ENCODE data around the gene SLC2A6. TPM values are rescaled to one million over a fixed set of nuclear protein-coding genes. Genes with fewer than 3 reads are reported as not detected.
A peak's percentile ranks its signal among the peaks of the same experiment; 100 is the strongest.

SLC2A6 gene
- total and polyA plus RNA-seq, 8 donors: 1.9 to 22.4 (median 2.9) TPM

DNA sequence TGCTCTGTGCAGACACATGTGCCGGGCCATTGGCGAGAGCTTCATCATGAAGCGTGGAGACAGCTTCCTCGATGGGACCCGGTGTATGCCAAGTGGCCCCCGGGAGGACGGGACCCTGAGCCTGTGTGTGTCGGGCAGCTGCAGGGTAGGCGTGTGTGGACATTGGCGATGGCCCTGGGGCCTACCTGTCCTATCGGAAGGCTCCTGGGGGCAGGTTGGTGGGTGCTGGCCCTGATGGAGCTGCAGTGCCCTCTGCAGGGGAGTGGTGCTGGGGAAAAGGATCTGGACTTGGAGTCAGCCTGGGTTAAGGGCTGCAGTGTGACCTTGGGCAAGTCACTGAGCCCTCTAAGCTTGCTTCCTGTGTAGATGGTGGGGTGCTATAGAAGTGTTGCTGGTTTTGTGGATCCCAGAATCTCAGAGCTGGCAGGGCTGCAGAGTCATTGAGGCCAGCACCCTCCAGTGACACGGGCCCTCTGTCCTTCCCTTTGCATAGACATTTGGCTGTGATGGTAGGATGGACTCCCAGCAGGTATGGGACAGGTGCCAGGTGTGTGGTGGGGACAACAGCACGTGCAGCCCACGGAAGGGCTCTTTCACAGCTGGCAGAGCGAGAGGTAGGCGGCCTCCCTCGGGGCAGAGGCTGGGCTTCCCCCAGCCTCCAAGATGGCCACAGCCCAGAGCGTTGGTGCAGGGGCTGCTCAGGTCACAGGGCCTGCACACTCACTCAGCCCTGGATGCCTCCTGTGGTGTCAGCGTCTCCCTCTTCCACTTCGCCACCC is 41.0 kb downstream of the SLC2A6 start:
- ATAC-seq (no peak), DNase-seq (peak in 1 of 4 donors; percentile 71)
- Histone ChIP-seq H3K4me1 (no peaks in the 10 kb centered on the region), H3K27ac (no peak overlapping the region), H3K4me3 (no peak overlapping the region), H3K36me3 (no peaks in the 10 kb centered on the region), H3K9me3 (no peaks in the 10 kb centered on the region), H3K27me3 (no peaks in the 10 kb centered on the region)
- intact Hi-C loops (cut with DNase I): no loop called here
- TF ChIP-seq, protein P1, sequence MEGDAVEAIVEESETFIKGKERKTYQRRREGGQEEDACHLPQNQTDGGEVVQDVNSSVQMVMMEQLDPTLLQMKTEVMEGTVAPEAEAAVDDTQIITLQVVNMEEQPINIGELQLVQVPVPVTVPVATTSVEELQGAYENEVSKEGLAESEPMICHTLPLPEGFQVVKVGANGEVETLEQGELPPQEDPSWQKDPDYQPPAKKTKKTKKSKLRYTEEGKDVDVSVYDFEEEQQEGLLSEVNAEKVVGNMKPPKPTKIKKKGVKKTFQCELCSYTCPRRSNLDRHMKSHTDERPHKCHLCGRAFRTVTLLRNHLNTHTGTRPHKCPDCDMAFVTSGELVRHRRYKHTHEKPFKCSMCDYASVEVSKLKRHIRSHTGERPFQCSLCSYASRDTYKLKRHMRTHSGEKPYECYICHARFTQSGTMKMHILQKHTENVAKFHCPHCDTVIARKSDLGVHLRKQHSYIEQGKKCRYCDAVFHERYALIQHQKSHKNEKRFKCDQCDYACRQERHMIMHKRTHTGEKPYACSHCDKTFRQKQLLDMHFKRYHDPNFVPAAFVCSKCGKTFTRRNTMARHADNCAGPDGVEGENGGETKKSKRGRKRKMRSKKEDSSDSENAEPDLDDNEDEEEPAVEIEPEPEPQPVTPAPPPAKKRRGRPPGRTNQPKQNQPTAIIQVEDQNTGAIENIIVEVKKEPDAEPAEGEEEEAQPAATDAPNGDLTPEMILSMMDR (IDR thresholded peaks at IDR 0.05): no peak

DNA sequence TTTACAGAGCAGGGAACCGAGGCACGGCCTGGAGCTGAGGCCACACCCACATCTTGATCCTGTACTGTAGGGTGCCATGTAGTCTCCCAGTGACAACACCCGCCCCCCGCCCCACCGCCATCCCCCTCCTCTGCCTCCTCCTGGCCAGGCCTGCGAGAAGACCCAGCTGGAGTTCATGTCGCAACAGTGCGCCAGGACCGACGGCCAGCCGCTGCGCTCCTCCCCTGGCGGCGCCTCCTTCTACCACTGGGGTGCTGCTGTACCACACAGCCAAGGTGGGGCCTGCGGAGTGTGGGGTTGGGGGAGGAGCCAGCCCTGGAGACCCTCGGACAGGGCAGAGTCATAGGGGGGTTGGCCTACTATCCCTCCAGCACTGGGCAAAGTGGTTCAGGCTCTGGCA is 42.2 kb downstream of the SLC2A6 start:
- no peak overlapping the region for H3K4me3 ChIP-seq
- TF ChIP-seq, protein P1 (IDR thresholded peaks at IDR 0.05): no peak
- H3K36me3 ChIP-seq: no peaks in the 10 kb centered on the region
- no peaks in the 10 kb centered on the region for H3K9me3 ChIP-seq
- DNase-seq: peak in 2 of 4 donors; percentile 20 to 53
- no peaks in the 10 kb centered on the region for H3K27me3 ChIP-seq
- intact Hi-C loops (cut with DNase I): no loop called here
- H3K4me1 ChIP-seq: no peaks in the 10 kb centered on the region
- no peak for ATAC-seq
- no peak overlapping the region for H3K27ac ChIP-seq

DNA sequence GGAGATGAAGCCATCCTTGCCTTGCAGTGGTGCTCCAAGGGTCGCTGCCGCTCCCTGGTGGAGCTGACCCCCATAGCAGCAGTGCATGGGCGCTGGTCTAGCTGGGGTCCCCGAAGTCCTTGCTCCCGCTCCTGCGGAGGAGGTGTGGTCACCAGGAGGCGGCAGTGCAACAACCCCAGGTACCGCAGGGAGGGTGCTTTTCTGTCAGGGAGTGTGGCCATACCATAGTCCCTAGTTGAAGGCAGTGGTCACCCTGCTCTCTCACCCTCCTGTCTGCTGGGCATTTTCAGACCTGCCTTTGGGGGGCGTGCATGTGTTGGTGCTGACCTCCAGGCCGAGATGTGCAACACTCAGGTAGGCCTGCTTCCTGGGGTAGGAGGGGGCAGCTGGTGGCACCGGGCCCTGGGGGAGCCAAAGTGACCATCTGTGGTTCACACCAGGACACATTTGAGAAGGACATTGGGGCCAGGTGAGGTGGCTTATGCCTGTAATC is 45.5 kb downstream of the SLC2A6 start:
- no peaks in the 10 kb centered on the region for H3K9me3 ChIP-seq
- TF ChIP-seq, protein P1 (IDR thresholded peaks at IDR 0.05): no peak
- ATAC-seq (no peak), DNase-seq (peak in 1 of 4 donors; percentile 63)
- H3K36me3 ChIP-seq: no peaks in the 10 kb centered on the region
- intact Hi-C loops (cut with DNase I): no loop called here
- H3K4me3 ChIP-seq: no peak overlapping the region
- H3K27me3 ChIP-seq: peaks cover 3 to 22% of the 10 kb centered on the region in 2 donors
- H3K4me1 ChIP-seq: peaks cover 0 to 5% of the 10 kb centered on the region in 2 donors
- H3K27ac ChIP-seq: no peak overlapping the region

DNA sequence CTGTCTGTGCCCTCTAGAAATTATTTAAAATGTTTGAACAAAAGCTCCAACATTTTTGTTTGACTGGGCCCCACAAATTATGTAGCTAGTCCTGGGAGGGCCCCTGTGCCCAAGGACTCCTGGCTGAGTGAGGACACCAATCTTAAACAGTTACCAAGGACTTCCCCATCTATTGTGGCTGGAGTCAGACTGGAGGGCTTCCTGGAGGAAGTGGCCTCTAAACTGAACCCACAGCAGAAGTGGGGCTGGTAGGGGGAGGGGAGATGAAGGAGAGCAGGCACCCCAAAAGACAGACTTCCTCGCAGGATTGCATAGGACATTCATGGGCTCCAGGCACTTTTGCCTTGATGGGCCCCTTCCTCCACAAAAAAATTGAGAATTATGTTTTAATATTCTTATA is 48.7 kb downstream of the SLC2A6 start:
- H3K4me1 ChIP-seq: peaks cover 0 to 9% of the 10 kb centered on the region in 2 donors
- H3K9me3 ChIP-seq: no peaks in the 10 kb centered on the region
- H3K4me3 ChIP-seq: no peak overlapping the region
- ATAC-seq (no peak), DNase-seq (no peak)
- H3K27me3 ChIP-seq: peaks cover 14 to 51% of the 10 kb centered on the region in 2 donors
- TF ChIP-seq, protein P1 (IDR thresholded peaks at IDR 0.05): no peak
- no peaks in the 10 kb centered on the region for H3K36me3 ChIP-seq
- intact Hi-C loops (cut with DNase I): no loop called here
- H3K27ac ChIP-seq: no peak overlapping the region

DNA sequence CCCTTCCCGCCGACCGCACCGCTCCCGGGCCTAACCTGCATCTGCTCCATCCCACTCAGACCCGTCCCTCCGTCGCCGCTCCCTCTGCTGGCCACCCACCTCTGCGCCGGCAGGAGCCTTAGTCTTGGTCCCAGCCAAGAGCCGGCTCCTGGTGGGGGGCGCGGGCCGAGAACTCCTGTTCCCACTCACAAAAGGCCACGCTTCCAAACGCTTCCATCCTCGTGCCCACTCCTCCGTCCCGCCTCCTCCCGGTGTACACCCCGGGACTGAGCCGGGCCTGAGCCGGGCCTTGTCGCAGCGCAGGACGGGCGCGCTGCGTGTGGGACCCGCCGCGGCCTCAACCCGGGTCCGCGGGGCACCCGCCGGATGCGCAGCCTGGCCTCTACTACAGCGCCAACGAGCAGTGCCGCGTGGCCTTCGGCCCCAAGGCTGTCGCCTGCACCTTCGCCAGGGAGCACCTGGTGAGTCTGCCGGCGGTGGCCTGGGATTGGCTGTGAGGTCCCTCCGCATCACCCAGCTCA is 49.2 kb downstream of the SLC2A6 start:
- Histone ChIP-seq H3K4me3 (no peak overlapping the region), H3K9me3 (no peaks in the 10 kb centered on the region), H3K4me1 (peaks cover 0 to 9% of the 10 kb centered on the region in 2 donors), H3K27ac (no peak overlapping the region), H3K36me3 (no peaks in the 10 kb centered on the region), H3K27me3 (peaks cover 14 to 51% of the 10 kb centered on the region in 2 donors)
- intact Hi-C loops (cut with DNase I): no loop called here
- DNase-seq (peak in 1 of 4 donors; percentile 34), ATAC-seq (peak; percentile 60)
- TF ChIP-seq, protein P1 (IDR thresholded peaks at IDR 0.05): peak in 1 of 2 donors; percentile 9
